Stomach (tissue), 19 donors: ENCODE measurements around the gene NLRP6. TPM values are rescaled to one million over a fixed set of nuclear protein-coding genes. Genes with fewer than 3 reads are reported as not detected.
A peak's percentile ranks its signal among the peaks of the same experiment; 100 is the strongest.

Experiments
- DNase-seq, 2 donors: peaks; one replicate each; pipeline versions ENCODE4 v3.0.0 to v3.0.0-alpha.2; 2013 to 2019
- H3K27ac ChIP-seq, 5 donors: fragments of 200-600 bp in 4 of 5; sonication (generic) in 4 of 5; one replicate each; pipeline ENCODE4 v1.5.1; 2013 to 2019; ENCODE audit warnings: mild to moderate bottlenecking in 1 of 5, moderate library complexity in 1 of 5
- H3K27me3 ChIP-seq, 3 donors: fragments of 200-600 bp; sonication (generic); one replicate each; pipeline ENCODE4 v1.5.1; 2017 to 2019; ENCODE audit warnings: mixed run types in 1 of 3
- H3K36me3 ChIP-seq, 4 donors: fragments of 200-600 bp; sonication (generic); 1 replicate in 3 of 4; 2 replicates in 1 of 4; pipeline ENCODE4 v1.5.1; 2016 to 2019
- H3K4me1 ChIP-seq, 4 donors: fragments of 200-600 bp; sonication (generic); one replicate each; pipeline ENCODE4 v1.5.1; 2016 to 2019
- H3K4me3 ChIP-seq, 4 donors: fragments of 200-600 bp; sonication (generic) in 3 of 4; one replicate each; pipeline ENCODE4 v1.5.1; 2016 to 2019; ENCODE audit warnings: mild to moderate bottlenecking in 1 of 4
- H3K9me3 ChIP-seq, 4 donors: fragments of 200-600 bp; sonication (generic); one replicate each; pipeline ENCODE4 v1.5.1; 2016 to 2019
- CTCF ChIP-seq, 7 experiments: fragments of 450-650 bp in 4 of 7; fragments of 200-600 bp in 3 of 7; sonication (generic) in 3 of 7; IDR thresholded peaks; one replicate each; pipeline ENCODE4 v1.5.1; 2016 to 2019; ENCODE audit warnings: antibody characterized with exemption in 7 of 7, control low read depth in 2 of 7, mild to moderate bottlenecking in 1 of 7
- EP300 ChIP-seq: sonication (generic); formaldehyde crosslinking; IDR thresholded peaks from one replicate; pipeline ENCODE4 v1.6.1; 2017; ENCODE audit warnings: antibody characterized with exemption
- POLR2A ChIP-seq, 4 donors: fragments of 450-650 bp; IDR thresholded peaks; one replicate each; pipeline ENCODE4 v1.6.1; 2016; ENCODE audit warnings: antibody characterized with exemption in 4 of 4, control low read depth in 2 of 4, mild to moderate bottlenecking in 1 of 4, moderate library complexity in 1 of 4
- POLR2AphosphoS5 ChIP-seq, 3 donors: sonication (generic); formaldehyde crosslinking; IDR thresholded peaks; one replicate each; pipeline ENCODE4 v1.6.1; 2016; ENCODE audit warnings: antibody characterized with exemption in 3 of 3
- whole genome bisulfite sequencing, 5 donors: extraction: QIAGEN DNeasy Blood & Tissue Kit in 3 of 5; methylation state at CpG; one replicate each; pipeline versions ENCODE4 v1.1.5 to v1.1.7; 2013 to 2018; 5-methylcytosine and 5-hydroxymethylcytosine counted together
- intact Hi-C: fragments of 100-400 bp; cut with DNase I; formaldehyde crosslinking; loops from one replicate; pipeline ENCODE4 v1.15.1; 2023; ENCODE audit warnings: low total_unique reads
- long read RNA-seq, 10 donors: transcript quantifications; one replicate each; lab custom pipeline, GENCODE V29; 2026
- polyA plus RNA-seq, 3 donors: library from polyadenylated mRNA; stranded (reverse); fragments of 200-250 nt; gene quantifications; one replicate each; pipeline ENCODE4 v1.2.3, GENCODE V29; 2013
- total RNA-seq, 5 donors: library from RNA; depleted of rRNA; stranded (reverse); fragments of >200 nt; gene quantifications; one replicate each; pipeline versions ENCODE4 v1.1.0 to v1.2.3, GENCODE V29; 2014 to 2016
- donor health status: healthy with polysubstance abuse.
- donor health status: Bipolar disorder and iron deficiency.
- donor health status: healthy.

NLRP6 gene
- total RNA-seq (1 to 10 TPM in 1 of 5 donors, under 1 TPM in 2, not detected in 2; 0.45 to 3.6 (median 0.55) TPM), polyA plus RNA-seq (under 1 TPM in 2 of 3 donors, not detected in 1; 0.08 to 0.12 TPM)
- long read RNA-seq, donor 1 = 0 reads
- long read RNA-seq, donor 2 = 0 reads
- long read RNA-seq, donor 3 = 0 reads
- long read RNA-seq, donor 4 = 0 reads
- long read RNA-seq, donor 5 = 0 reads
- long read RNA-seq, donor 6 = 0 reads
- long read RNA-seq, donor 7 = 0 reads
- long read RNA-seq, donor 8 = 0 reads
- long read RNA-seq, donor 9 = 0 reads
- long read RNA-seq, donor 10, partial matches to known transcripts = 0 of 1 reads
- long read RNA-seq, donor 10, other reads (novel, unspliced or antisense) = 0 of 1 reads

- peak within 1 kb of the TSS in 2 of 5 donors; percentile 23 to 59 for H3K27ac ChIP-seq
- DNase-seq = no peak
- intact Hi-C loops = no loop called here
- TF ChIP-seq POLR2AphosphoS5 (IDR thresholded peaks at IDR 0.05) (no peak), CTCF (IDR thresholded peaks at IDR 0.05) (no peak), POLR2A (IDR thresholded peaks at IDR 0.05) (no peak), EP300 (no peak)
- peaks cover 19 to 39% (median 31%) of the 10 kb centered on the region in 4 donors for H3K4me1 ChIP-seq
- peak within 1 kb of the TSS in 3 of 4 donors; percentile 37 to 47 (median 46) for H3K4me3 ChIP-seq
- no peaks in the 10 kb centered on the region for H3K36me3 ChIP-seq
- H3K27me3 ChIP-seq = peaks cover 36 to 59% (median 53%) of the 10 kb centered on the region in 3 donors
- WGBS, 5 donors = 57 to 70% (median 62%) methylated on average over 21 of the region's 21 CpGs
- H3K9me3 ChIP-seq = no peaks in the 10 kb centered on the region
Measured at GRCh38 chr11:278001-278951, at the start of gene NLRP6. Gene NLRP6 (plus strand): TSS chr11:278407. CDS start chr11:278570, 163 bp downstream.

GRCh38 chr11:230431-230830 lies 47.8 kb upstream of the NLRP6 start:
- Histone ChIP-seq H3K4me3 (no peak overlapping the region), H3K27ac (no peak overlapping the region), H3K4me1 (peaks cover 5 to 12% (median 9%) of the 10 kb centered on the region in 4 donors), H3K36me3 (peaks cover 0 to 31% (median 27%) of the 10 kb centered on the region in 4 donors), H3K9me3 (no peaks in the 10 kb centered on the region), H3K27me3 (no peaks in the 10 kb centered on the region)
- no peak for DNase-seq
- intact Hi-C loops = no loop called here
- 93 to 98% (median 95%) methylated on average over 10 of the region's 10 CpGs for WGBS, 5 donors
- TF ChIP-seq CTCF (IDR thresholded peaks at IDR 0.05) = no peak
- no peak for TF ChIP-seq EP300
- TF ChIP-seq POLR2A (IDR thresholded peaks at IDR 0.05) = no peak
- TF ChIP-seq POLR2AphosphoS5 (IDR thresholded peaks at IDR 0.05) = no peak

GRCh38 chr11:232783-233565 lies 45.2 kb upstream of the NLRP6 start:
- Histone ChIP-seq H3K36me3 (peaks cover 0 to 30% (median 25%) of the 10 kb centered on the region in 4 donors), H3K27me3 (no peaks in the 10 kb centered on the region), H3K27ac (no peak overlapping the region), H3K9me3 (no peaks in the 10 kb centered on the region), H3K4me3 (no peak overlapping the region), H3K4me1 (peaks cover 15 to 24% (median 23%) of the 10 kb centered on the region in 4 donors)
- TF ChIP-seq POLR2AphosphoS5 (IDR thresholded peaks at IDR 0.05) (no peak), CTCF (IDR thresholded peaks at IDR 0.05) (no peak), POLR2A (IDR thresholded peaks at IDR 0.05) (no peak), EP300 (no peak)
- intact Hi-C loops = no loop called here
- no peak for DNase-seq
- 88 to 93% (median 91%) methylated on average over 20 of the region's 20 CpGs for whole genome bisulfite sequencing, 5 donors
